Measurements from ENCODE around the gene PPP2R2D. TPM values are rescaled to one million over a fixed set of nuclear protein-coding genes. Genes with fewer than 3 reads are reported as not detected.

Gene PPP2R2D
- total RNA-seq, 1 experiment from 2014 or later: 23.5 TPM

DNA sequence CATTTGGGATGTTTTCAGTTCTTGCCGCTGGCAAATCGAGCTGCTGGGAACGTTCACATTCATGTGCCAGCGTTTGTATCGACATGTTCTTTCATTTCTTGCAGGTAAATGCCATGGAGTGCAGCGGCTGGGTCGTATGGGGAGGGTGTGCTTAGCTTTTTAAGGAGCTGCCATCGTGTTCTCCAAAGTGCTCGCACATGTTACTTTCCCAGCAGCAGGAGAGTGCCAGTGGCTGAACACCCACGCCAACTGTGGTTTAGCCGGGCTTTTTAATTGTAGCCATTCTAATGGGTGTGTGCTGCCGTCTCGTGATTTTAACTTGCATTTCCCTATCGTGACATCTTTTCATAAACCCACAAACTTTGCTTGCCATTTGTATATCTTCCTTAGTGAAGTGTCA, 92.5 kb downstream of the PPP2R2D start:
- no peaks in the 10 kb centered on the region for H3K27me3 ChIP-seq (ENCODE audit: insufficient read depth, low read depth)
- no peak for DNase-seq
- peaks cover 9% of the 10 kb centered on the region; the same call in 1 of the 2 replicates for H3F3A ChIP-seq (ENCODE audit: insufficient read depth, low read depth)
- H3K4me2 ChIP-seq: no peak overlapping the region
- H4K20me1 ChIP-seq (ENCODE audit: insufficient read depth): no peaks in the 10 kb centered on the region
- no peaks in the 10 kb centered on the region for H3K9me2 ChIP-seq (ENCODE audit: insufficient read depth)
- POLR2A ChIA-PET (ENCODE audit: unreplicated experiment): no interaction called here
- no peak overlapping the region for H3K4me3 ChIP-seq
- no peaks in the 10 kb centered on the region for H3K9me3 ChIP-seq (ENCODE audit: insufficient read depth, low read depth)
- H3K79me2 ChIP-seq (ENCODE audit: low read depth): no peaks in the 10 kb centered on the region; the same call in 1 of the 2 replicates
- no TSS peak for BruUV-seq (replicated peaks)
- intact Hi-C loops (cut with micrococcal nuclease; ENCODE audit: unreplicated experiment): loop anchor here (10.0 kb wide), 1 partner anchor 102 kb away; no protein-coding TSS in a partner anchor
- TF ChIP-seq EZH2 (IDR thresholded peaks at IDR 0.05; ENCODE audit: low read depth): no peak
- TF ChIP-seq, protein P1, sequence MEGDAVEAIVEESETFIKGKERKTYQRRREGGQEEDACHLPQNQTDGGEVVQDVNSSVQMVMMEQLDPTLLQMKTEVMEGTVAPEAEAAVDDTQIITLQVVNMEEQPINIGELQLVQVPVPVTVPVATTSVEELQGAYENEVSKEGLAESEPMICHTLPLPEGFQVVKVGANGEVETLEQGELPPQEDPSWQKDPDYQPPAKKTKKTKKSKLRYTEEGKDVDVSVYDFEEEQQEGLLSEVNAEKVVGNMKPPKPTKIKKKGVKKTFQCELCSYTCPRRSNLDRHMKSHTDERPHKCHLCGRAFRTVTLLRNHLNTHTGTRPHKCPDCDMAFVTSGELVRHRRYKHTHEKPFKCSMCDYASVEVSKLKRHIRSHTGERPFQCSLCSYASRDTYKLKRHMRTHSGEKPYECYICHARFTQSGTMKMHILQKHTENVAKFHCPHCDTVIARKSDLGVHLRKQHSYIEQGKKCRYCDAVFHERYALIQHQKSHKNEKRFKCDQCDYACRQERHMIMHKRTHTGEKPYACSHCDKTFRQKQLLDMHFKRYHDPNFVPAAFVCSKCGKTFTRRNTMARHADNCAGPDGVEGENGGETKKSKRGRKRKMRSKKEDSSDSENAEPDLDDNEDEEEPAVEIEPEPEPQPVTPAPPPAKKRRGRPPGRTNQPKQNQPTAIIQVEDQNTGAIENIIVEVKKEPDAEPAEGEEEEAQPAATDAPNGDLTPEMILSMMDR (conservative IDR thresholded peaks at IDR 0.05): no peak
- peaks cover 18% of the 10 kb centered on the region for H3K4me1 ChIP-seq (replicated peaks; ENCODE audit: insufficient read depth)
- no peak overlapping the region for H2AFZ ChIP-seq
- CTCF ChIA-PET: no interaction called here
- H3K27ac ChIP-seq: no peak overlapping the region
- H3K36me3 ChIP-seq (ENCODE audit: low read depth): no peaks in the 10 kb centered on the region

DNA sequence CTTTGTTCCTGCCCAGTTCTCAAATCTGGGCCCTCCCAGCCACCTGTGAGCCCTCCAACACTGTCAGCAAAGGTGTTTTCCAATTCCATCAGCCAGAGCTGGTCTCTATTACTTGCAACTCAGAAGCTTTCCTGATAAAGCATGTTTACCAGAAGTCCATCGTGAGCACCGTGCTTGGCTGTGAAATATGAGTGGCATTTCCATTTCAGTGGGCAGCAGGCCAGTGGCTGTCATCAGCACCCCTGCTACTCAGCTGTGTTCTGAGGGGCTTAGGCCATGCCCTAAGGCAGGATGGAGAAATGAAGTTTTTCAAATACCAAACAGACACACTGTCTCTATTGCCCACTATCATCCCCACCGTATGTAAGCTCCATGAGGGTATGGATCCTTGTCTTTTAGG, 93.6 kb downstream of the PPP2R2D start:
- TF ChIP-seq, protein P1 (conservative IDR thresholded peaks at IDR 0.05): no peak
- no peak for TF ChIP-seq EZH2 (IDR thresholded peaks at IDR 0.05; ENCODE audit: low read depth)
- Histone ChIP-seq H3K27me3 (ENCODE audit: insufficient read depth, low read depth) (no peaks in the 10 kb centered on the region), H3K36me3 (ENCODE audit: low read depth) (no peaks in the 10 kb centered on the region), H3K4me2 (no peak overlapping the region), H4K20me1 (ENCODE audit: insufficient read depth) (no peaks in the 10 kb centered on the region), H3K4me3 (no peak overlapping the region), H3K79me2 (ENCODE audit: low read depth) (no peaks in the 10 kb centered on the region; the same call in 1 of the 2 replicates), H2AFZ (no peak overlapping the region), H3K4me1 (replicated peaks; ENCODE audit: insufficient read depth) (peaks cover 26% of the 10 kb centered on the region), H3K27ac (no peak overlapping the region), H3F3A (ENCODE audit: insufficient read depth, low read depth) (peaks cover 11% of the 10 kb centered on the region; the same call in 1 of the 2 replicates), H3K9me2 (ENCODE audit: insufficient read depth) (no peaks in the 10 kb centered on the region), H3K9me3 (ENCODE audit: insufficient read depth, low read depth) (no peaks in the 10 kb centered on the region)
- ChIA-PET POLR2A (ENCODE audit: unreplicated experiment) (no interaction called here), CTCF (no interaction called here)
- intact Hi-C loops (cut with micrococcal nuclease; ENCODE audit: unreplicated experiment): loop anchor here (10.0 kb wide), 1 partner anchor 100 kb away; no protein-coding TSS in a partner anchor
- no peak for DNase-seq
- no TSS peak for BruUV-seq (replicated peaks)

- Histone ChIP-seq H3K4me3 (no peak overlapping the region; the same call in 1 of the 2 replicates), H3K79me2 (ENCODE audit: low read depth) (no peaks in the 10 kb centered on the region; the same call in 1 of the 2 replicates), H3K4me2 (peak overlapping the region; percentile 72), H3K9me2 (ENCODE audit: insufficient read depth) (no peaks in the 10 kb centered on the region), H4K20me1 (ENCODE audit: insufficient read depth) (no peaks in the 10 kb centered on the region), H3F3A (ENCODE audit: insufficient read depth, low read depth) (peaks cover 11% of the 10 kb centered on the region; the same call in 1 of the 2 replicates), H3K36me3 (ENCODE audit: low read depth) (no peaks in the 10 kb centered on the region), H2AFZ (no peak overlapping the region), H3K4me1 (replicated peaks; ENCODE audit: insufficient read depth) (peaks cover 26% of the 10 kb centered on the region), H3K27ac (no peak overlapping the region), H3K9me3 (ENCODE audit: insufficient read depth, low read depth) (no peaks in the 10 kb centered on the region), H3K27me3 (ENCODE audit: insufficient read depth, low read depth) (no peaks in the 10 kb centered on the region)
- TF ChIP-seq EZH2 (IDR thresholded peaks at IDR 0.05; ENCODE audit: low read depth): no peak
- TF ChIP-seq, protein P1 (conservative IDR thresholded peaks at IDR 0.05): no peak
- CTCF ChIA-PET: no interaction called here
- no TSS peak for BruUV-seq (replicated peaks)
- no peak for DNase-seq
- POLR2A ChIA-PET (ENCODE audit: unreplicated experiment): interaction anchor here (0.6 kb wide), 1 partner anchor 98 kb away, joined by 4 read pairs; no protein-coding TSS in a partner anchor
- intact Hi-C loops (cut with micrococcal nuclease; ENCODE audit: unreplicated experiment): loop anchor here (10.0 kb wide), 1 partner anchor 98 kb away; no protein-coding TSS in a partner anchor
Measured at GRCh38 chr10:131996466-131997365, 95.9 kb downstream of the PPP2R2D start.

Measured in PC-9 (cell line).